ENCODE data around the gene ERBB4.

ERBB4 gene

DNA sequence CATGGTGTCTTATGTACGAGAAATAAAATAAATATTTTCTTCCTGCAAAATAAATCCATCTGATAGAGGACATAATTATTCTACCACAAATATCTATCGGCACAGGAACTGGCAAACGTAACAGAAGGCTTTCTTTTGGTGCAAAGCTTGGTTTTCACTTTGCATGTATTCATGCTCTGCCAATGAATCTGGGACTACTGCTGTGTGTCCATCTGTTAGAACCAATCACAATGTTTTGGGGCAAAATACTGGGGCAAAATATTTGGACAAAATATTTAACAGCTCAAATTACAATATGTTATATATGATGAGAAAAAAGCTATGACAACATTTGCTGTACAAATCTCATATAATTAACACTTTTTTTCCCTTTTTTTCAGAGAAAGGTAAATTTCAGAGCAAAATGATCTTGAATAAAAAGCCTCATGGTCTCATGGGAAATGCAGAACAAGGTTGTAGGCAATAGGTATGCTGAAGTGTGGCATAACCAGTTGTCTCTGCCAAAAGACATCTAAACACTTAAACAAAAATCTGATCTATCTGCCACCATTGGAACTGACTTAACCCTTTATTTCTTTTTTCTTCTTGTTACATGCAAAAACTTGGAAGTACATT is 1059.0 kb downstream of the ERBB4 start:
- no peak overlapping the region for H3K4me3 ChIP-seq
- no peak overlapping the region for H3K27ac ChIP-seq

DNA sequence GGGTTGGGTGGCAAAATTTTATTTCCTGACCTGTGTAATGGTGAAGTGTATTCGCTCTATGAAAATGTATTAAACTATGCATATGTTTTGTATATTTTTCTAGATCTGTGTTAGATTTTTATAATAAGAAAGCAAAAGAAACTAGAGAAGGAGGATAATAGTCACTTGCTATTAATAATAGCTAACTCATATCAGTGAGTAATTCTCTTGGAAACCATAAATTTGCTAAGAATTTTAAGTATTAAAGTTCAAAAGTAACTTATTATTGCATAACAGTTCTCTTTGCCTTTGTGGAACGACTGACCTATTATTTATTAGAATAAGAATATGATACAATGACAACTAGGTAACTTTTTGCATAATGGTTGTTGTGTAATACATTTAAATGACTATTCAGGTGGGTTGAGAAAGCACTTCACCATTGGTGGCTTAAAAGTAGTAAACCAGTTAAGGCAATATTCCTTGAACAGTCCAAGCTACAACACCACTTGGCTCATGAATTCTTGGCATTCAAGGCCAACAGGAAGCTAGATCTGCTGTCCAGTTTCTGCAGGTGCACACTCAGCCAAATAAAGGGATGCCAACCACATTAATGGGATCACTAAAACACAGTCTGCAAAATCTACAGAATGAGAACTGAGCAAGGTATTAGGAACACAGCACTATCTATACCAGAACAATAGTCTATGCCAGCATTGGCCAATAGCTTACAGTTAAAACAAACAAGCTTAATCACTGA is 1060.9 kb downstream of the ERBB4 start:
- no peak overlapping the region for H3K4me3 ChIP-seq
- no peak overlapping the region for H3K27ac ChIP-seq

DNA sequence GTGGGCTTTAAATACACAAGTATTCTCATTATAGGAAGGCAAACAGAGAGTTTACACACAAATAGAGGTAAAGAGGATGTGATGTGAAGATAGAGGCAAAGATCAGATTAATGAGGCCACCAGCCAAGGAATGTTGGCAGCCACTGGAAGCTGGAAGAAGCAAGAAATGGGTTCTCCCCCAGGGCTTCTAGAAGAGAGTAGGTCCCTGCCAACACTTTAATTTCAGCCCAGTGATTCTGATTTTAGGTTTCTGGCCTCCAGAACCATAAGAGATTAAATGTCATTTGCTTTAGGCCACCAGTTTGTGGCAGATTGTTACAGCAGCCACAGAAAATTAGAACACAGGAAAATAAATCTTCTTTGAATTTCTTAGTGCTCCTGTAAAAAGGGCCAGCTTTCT is 1065.5 kb downstream of the ERBB4 start:
- Histone ChIP-seq H3K27ac (no peak overlapping the region), H3K4me3 (no peak overlapping the region)

DNA sequence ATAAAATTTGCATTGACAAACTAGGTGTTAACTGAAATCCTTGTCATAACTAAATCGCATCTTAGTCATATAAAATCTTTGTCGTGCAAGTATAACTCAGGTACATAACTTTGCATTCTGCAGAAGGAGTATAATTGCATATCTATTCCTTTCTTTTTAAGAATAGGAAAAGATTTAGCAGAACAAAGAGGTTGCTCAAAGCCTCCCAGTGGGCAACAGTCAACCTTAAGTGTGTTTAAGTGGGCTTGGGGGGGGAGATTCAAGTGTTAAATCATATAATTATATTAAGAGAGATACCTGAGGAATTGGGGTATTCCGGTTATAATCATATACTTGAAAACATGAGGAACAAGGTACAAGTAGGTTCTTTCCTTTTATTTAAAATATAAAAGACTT is 1068.9 kb downstream of the ERBB4 start:
- H3K4me3 ChIP-seq, result no peak overlapping the region
- no peak overlapping the region for H3K27ac ChIP-seq

DNA sequence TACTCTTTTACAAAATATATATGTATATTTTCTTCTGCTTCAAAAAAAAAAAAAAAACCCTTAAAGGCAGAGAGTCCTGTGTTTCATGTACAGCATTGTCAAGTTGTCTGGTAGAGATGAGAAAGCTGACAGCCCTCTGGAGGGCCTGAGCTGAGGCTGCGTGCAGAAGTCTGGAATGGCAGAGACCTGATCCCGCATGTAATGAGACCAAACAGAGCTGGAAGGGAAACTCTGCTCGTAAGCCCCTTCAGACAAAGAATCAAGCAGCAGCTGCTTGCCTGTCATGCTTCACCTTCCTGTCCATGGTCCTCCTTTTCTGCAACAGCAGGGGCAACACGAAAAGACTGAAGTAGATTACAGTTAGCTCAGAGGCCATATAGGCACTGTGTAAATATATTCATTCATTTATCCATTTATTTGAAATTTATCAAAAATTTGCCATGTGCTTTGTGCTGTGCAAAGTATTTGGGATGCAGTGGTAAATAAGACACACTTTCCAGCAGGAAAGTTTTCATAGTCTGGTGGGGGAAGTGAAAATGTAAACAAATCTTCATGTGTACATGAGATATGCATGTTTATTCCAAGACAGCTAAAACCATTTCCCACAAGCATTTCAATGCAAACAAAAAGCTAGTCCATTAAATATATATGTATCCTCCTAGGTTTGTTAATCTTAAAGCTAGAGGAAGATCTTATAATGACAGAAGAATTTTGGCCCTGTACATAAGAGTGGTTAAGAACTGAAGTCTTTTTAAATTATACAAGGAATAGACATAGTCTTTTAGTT is 1069.5 kb downstream of the ERBB4 start:
- H3K4me3 ChIP-seq, result no peak overlapping the region

DNA sequence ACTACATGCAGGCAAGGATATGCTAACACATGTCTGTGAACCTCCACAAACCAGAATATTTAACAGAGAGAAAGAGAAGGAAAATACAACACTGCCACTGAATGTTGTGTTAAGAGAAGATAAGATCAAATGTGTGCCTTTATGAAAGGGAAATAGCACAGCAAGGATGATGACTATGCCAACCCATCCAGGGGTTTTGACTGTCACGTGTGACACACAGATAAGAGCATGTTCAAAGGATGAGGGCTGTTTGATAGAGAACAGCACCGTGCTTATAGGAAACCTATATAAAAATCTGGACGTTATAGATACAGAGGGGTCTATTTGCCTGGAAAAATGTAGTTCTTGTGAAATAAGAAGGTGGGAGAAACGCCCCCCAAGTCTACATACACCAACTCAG is 1070.4 kb downstream of the ERBB4 start:
- no peak overlapping the region for H3K4me3 ChIP-seq
- no peak overlapping the region for H3K27ac ChIP-seq

More for the DNA sequence above, 1069.5 kb downstream of the ERBB4 start:
- H3K27ac ChIP-seq, result no peak overlapping the region

DNA sequence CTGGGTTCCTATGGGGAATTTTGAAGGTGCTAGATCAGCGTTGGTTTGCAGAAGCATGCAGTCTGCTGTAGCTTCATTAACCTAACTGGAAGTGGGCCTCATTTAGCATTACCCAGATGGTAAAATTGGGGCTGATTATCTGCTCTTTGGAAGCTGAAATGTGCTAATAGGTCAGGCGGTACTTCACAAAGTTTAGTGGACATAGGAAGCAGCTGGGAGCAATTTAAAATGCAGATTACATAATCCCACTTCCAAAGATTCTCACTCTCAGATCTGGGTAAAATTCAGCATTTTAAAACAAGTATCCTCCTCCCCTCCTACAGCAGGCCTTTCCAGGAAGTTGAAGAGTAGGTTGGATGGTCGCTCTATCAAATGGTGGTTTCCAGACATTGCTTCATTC is 1075.2 kb downstream of the ERBB4 start:
- Histone ChIP-seq H3K27ac (no peak overlapping the region), H3K4me3 (no peak overlapping the region)

DNA sequence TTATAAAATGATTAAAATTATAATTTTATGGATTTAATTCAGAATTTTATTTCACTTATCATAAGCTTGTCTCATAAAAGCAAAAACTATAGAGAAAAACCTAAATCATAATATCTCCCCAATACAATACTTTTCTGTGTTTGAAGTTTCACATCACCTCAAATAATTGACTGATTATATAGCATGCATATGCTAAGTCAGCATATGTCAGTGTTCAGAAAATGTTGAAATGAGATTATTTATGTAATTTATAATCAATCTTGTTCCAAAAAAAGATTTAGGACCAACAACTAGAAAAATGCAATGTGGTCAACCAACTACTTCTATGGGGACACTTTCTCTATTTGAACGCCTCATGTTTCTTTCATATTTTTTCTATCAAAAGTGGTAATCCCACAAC is 1079.6 kb downstream of the ERBB4 start:
- H3K4me3 ChIP-seq, result no peak overlapping the region

DNA sequence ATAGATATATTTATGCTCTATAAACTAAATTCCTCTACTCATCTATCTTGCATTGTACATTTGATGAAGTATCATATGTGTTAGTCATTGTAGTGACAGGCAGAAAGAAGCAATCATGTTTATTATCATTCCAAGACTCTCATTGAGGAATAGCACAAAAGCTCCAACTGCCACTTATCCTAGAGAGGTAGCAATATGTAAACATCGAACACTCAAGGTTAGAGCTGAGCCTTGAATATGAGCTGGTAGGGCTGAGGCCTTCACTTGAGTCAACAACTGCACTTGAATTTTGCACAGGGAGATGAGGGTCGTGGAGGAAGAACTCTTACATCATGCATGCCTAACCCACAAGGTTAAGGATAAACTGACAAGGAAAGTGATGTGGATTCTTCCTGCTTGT is 1081.3 kb downstream of the ERBB4 start:
- Histone ChIP-seq H3K27ac (no peak overlapping the region), H3K4me3 (no peak overlapping the region)

More for the DNA sequence above, 1079.6 kb downstream of the ERBB4 start:
- no peak overlapping the region for H3K27ac ChIP-seq

DNA sequence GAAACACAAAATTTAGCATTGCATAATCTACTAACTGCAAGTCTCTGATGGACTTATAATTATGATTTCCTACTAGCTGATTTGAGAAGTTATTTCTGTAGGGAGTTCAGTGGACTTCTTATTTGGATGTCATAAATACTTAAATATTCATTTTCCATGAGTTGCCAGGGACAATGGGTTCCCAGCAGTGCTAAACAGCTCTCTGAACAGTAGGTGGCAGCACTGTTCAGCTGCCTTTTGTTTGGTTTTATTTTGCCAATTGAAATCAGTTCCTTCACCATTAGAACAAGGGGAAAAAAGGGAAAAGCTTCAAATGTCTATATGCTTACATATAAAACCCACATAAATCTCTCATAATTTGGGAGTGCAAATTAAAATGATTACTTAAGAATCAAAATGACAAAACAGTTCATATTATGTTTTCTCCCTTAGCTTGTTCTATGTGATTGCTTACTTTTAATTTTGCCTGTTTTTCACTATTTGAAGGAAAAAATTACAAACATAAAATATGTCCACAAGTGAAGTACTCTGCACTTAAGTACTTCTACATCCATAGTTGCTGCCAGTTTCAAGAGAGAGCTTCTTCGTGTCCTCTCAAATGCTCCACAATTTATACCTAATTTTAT is 1083.3 kb downstream of the ERBB4 start:
- Histone ChIP-seq H3K4me3 (no peak overlapping the region), H3K27ac (no peak overlapping the region)

DNA sequence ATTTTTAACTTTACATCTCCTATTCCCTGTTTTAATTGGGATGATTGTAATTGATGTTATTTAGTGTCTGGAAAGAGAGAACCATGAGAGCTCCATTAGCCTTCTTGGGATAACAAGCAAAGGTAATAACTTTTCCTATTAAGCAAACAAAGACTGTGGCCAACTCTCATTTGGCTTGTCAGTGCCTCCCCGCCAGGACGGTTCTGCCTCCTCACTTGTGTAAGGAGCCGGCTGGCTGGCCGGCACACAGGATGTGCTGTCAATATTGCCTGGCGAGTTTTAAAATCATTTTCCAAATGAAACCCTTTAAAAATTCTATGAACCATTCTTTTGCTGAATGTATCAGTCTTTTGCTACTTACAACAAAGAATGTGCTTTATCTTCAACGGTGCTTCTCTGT is 1083.9 kb downstream of the ERBB4 start:
- H3K4me3 ChIP-seq, result no peak overlapping the region
- H3K27ac ChIP-seq, result no peak overlapping the region

DNA sequence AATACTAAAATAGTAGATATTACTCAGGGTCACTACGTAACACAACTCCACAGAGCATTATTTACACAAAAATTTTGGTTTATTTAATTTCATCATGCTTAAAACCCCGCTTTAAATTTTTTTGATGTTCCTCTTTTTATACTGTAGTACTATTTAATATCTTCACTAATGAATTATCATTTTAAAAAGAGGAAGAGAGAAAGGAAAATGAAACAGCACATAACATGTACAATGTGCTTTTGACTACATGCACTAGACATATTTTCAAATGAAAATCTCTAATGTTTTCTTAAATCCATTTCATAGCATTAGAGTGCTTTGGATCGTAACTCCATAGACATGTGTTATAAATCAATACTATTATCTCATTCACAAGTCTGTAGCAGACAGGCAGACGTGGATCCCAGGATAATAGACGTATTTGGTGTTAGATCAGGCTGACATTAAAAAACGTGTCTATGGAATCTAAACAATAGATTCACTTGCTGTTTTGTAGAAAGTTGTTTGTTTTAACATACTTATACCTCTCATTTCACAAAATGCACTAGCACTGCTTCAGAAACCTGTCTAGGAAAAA is 1085.2 kb downstream of the ERBB4 start:
- Histone ChIP-seq H3K4me3 (no peak overlapping the region), H3K27ac (no peak overlapping the region)

DNA sequence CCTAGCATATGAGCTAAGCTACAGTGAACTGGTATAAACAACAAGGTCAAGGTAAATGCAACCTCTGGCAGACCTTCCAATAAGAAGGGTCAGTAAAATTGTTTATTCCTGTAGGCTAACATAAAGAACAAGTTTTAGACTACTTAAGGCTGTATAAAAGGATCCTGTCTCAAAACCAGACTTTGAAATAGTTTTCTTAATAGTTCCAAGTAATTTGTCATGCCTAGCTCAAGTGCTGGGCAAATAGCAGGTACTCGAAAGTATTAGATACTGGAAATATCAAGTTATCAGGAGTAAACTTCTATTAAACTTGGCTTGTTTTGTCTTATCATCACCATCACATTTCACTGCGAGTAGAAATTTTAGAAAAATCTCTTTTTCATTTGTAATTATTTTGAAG is 1087.0 kb downstream of the ERBB4 start:
- Histone ChIP-seq H3K4me3 (no peak overlapping the region), H3K27ac (no peak overlapping the region)

DNA sequence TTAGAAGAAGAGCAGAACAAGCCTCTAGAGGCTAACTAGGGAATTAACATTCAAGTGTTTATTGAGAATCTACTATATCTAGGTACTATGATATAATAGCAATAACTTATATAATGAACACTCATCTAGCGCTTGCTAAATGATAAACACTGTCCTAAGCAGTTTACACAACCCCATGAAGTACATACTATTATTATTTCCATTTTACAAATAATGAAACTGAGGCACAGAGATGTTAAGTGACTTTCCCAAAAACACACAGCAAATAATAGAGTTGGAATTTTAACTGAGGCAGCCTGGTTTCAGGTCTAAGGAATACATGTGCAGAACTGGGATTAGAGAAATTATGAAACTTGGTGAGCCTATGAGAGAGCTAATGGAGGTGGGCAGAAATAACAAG is 1088.8 kb downstream of the ERBB4 start:
- Histone ChIP-seq H3K27ac (no peak overlapping the region), H3K4me3 (no peak overlapping the region)

DNA sequence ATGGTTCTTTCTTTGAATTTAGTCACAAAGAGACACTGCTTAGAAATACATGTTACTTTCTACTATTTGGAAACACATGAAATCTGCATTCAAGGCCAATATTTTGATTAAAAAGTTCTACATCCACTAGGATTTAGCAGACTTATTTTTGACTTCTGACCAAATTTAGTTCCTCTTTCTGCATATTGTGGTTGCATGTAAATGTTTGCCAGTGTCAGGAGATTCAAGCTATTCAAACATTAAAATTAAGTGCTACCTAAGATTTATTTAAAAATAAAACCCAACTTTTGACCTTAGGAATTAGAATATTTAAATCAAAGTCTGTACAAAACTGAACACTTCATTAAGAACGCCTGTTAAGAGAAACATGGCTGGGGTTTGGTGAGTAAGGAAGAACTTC is 1091.1 kb downstream of the ERBB4 start:
- H3K27ac ChIP-seq, result no peak overlapping the region
- H3K4me3 ChIP-seq, result no peak overlapping the region

DNA sequence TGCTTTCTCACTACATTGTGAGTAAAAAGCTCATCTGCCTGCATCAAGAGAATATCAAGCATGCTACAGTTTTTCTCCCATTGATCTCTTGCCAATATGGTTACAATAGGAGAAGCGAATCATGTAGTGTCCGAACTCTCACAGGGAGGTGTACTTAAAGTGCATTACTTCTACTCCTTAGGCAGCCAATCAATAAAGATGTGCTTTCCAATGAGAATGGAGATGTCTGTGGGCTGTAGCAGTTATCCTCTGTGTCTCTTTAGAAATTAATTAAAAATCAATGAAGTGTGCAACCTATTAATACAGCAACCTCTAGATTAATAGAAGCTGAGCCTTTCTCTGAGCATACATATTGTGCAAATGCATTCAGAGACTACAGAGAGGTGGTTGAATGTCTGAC is 1098.5 kb downstream of the ERBB4 start:
- Histone ChIP-seq H3K27ac (no peak overlapping the region), H3K4me3 (no peak overlapping the region)

DNA sequence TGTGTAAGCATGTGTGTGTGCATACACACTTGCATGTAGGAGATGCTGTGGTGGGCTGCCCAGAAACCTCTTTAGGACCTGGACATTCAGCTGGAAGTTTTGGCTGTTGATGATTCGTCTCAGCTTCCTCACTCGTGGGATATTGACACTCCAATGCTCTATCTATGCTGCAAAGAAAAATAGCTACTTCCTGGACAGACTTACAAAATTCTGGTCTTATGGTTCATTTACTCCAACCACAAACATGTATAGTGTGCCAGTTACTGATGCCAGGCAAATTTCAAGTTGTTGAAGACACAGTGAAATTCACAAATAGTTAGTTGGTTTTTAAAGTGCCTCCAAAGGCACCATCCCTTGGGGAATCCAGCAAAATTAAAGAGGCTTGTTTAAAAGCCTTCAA is 1099.6 kb downstream of the ERBB4 start:
- no peak overlapping the region for H3K27ac ChIP-seq
- no peak overlapping the region for H3K4me3 ChIP-seq

DNA sequence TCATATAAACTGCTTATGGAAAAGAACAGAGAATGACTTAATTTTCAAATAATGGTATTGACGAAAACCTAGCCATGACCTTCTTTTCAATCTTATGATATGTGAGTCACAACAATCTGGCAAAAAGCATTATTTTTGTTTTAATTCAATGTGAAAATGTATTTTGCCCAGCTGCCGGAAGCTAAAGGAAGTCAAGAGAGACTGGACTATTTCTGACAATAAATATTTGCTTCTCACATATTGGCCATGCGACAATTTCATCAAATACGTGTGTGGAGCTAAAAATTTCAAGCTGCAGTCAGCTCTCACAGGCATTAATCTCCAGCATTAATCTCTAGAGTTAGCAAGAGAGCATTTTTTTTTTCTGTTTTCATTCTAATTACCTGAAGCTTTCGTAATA is 1101.2 kb downstream of the ERBB4 start:
- H3K4me3 ChIP-seq, result no peak overlapping the region

DNA sequence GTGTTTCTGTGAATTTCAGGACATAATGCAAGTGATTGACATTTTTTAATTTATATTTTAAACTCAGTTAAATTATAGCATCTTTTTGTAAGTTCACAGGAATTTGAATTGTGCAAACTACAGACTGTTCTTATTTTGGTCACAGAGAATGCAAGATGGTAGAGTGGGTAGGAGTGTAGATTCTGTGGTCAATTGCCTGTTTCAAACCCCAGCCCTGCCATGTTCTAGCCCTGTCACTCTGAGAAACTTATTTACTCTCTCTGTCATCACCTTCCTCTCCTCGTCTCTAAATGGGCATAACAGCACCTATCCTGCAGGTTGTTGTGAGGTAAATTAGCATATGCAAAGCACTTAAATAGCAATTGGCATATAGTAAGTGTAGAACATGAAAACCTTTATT is 1102.4 kb downstream of the ERBB4 start:
- H3K27ac ChIP-seq, result no peak overlapping the region
- no peak overlapping the region for H3K4me3 ChIP-seq

More for the DNA sequence above, 1101.2 kb downstream of the ERBB4 start:
- no peak overlapping the region for H3K27ac ChIP-seq

DNA sequence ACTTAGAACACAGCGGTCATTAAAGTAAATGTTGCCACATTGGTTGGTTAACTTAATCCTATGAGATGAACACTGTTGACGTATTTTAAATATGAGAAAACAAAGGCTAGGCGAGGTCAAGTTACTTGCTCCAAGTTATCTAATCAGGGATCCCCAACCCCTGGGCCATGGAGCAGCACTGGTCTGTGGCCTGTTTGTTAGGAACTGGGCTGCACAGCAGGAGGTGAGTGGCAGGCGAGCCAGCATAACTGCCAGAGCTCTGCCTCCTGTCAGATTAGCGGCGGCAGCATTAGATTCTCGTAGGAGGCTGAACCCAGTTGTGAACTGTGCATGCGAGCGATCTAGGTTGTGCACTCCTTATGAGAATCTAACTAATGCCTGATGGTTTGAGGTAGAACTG is 1103.3 kb downstream of the ERBB4 start:
- no peak overlapping the region for H3K27ac ChIP-seq
- H3K4me3 ChIP-seq, result no peak overlapping the region
